ENCODE measurements around the gene HMGCL. TPM values are rescaled to one million over a fixed set of nuclear protein-coding genes. Genes with fewer than 3 reads are reported as not detected.
A peak's percentile ranks its signal among the peaks of the same experiment; 100 is the strongest.

Gene HMGCL
- total and polyA plus RNA-seq, 2 donors (not counting 1 experiment from before 2014, with no cell fraction given) = 41.3 to 74.6 TPM

DNA sequence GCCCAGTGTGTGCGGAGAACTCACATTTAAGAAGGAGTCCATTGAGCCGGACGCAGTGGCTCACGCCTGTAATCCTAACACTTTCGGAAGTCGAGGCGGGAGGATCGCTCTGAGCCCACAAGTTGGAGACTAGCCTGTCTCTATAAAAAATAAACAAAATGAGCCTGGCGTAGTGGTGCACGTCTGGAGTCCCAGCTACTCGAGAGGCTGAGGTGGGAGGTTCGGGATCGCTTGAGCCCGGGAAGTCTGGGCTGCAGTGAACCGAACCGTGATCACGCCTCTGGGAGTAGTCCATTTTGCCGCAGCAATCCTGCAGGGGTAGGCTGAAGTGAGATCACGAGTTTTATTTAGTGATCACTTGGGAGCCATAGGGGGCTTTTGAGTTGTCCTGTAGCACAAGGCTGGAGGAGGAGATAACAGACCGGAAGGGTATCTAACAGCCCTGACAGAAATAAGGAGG is 43.4 kb upstream of the HMGCL start:
- Histone ChIP-seq H3K4me2 (ENCODE audit: extremely low read depth, insufficient read depth, low read length) (peak overlapping the region; percentile 96), H3K4me3 (replicated peaks in 1 of 4; ENCODE audit: control extremely low read depth in 1 of 4, insufficient read depth in 1 of 4, low read depth in 3 of 4, low read length in 4 of 4) (peak overlapping the region; percentile 59 to 71 (median 66)), H2AFZ (ENCODE audit: low read length) (peak overlapping the region; percentile 93), H3K9ac (ENCODE audit: insufficient read depth, low read length) (peak overlapping the region; percentile 31), H4K20me1 (ENCODE audit: control insufficient read depth, extremely low read depth, insufficient read depth, low read length) (no peaks in the 10 kb centered on the region), H3K36me3 (ENCODE audit: control insufficient read depth, insufficient read depth, low read length) (no peaks in the 10 kb centered on the region), H3K79me2 (ENCODE audit: control insufficient read depth, insufficient read depth, low read length) (no peaks in the 10 kb centered on the region), H3K4me1 (ENCODE audit: control insufficient read depth, extremely low read depth, insufficient read depth, low read length) (no peaks in the 10 kb centered on the region), H3K9me3 (ENCODE audit: control insufficient read depth, insufficient read depth, low read depth, low read length) (no peaks in the 10 kb centered on the region), H3K27me3 (ENCODE audit: control insufficient read depth, insufficient read depth, low read length) (peaks cover 11% of the 10 kb centered on the region), H3K27ac (ENCODE audit: insufficient read depth, low read length) (no peak overlapping the region)
- no peak for DNase-seq (ENCODE audit: low read depth in 2 of 2)
- TF ChIP-seq, protein P1, sequence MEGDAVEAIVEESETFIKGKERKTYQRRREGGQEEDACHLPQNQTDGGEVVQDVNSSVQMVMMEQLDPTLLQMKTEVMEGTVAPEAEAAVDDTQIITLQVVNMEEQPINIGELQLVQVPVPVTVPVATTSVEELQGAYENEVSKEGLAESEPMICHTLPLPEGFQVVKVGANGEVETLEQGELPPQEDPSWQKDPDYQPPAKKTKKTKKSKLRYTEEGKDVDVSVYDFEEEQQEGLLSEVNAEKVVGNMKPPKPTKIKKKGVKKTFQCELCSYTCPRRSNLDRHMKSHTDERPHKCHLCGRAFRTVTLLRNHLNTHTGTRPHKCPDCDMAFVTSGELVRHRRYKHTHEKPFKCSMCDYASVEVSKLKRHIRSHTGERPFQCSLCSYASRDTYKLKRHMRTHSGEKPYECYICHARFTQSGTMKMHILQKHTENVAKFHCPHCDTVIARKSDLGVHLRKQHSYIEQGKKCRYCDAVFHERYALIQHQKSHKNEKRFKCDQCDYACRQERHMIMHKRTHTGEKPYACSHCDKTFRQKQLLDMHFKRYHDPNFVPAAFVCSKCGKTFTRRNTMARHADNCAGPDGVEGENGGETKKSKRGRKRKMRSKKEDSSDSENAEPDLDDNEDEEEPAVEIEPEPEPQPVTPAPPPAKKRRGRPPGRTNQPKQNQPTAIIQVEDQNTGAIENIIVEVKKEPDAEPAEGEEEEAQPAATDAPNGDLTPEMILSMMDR (conservative IDR thresholded peaks at IDR 0.05 in 1 of 2, IDR thresholded peaks at IDR 0.05 in 1 of 2; ENCODE audit: low read depth in 1 of 2, low read length in 2 of 2) = no peak
- TF ChIP-seq EZH2 (IDR thresholded peaks at IDR 0.05; ENCODE audit: low read length, missing control alignments) = no peak

GRCh38 chr1:23867895-23868556 is 42.8 kb upstream of the HMGCL start, which contains the start of gene FUCA1:
Gene FUCA1 (minus strand): TSS chr1:23868290. CDS start chr1:23868286, 4 bp downstream.
- peak within 1 kb of the TSS; percentile 59 to 71 (median 66) for H3K4me3 ChIP-seq (replicated peaks in 1 of 4; ENCODE audit: control extremely low read depth in 1 of 4, insufficient read depth in 1 of 4, low read depth in 3 of 4, low read length in 4 of 4)
- no peaks in the 10 kb centered on the region for H4K20me1 ChIP-seq (ENCODE audit: control insufficient read depth, extremely low read depth, insufficient read depth, low read length)
- DNase-seq (ENCODE audit: low read depth in 2 of 2) = peak; percentile 80 to 83
- H3K4me1 ChIP-seq (ENCODE audit: control insufficient read depth, extremely low read depth, insufficient read depth, low read length) = no peaks in the 10 kb centered on the region
- H3K27ac ChIP-seq (ENCODE audit: insufficient read depth, low read length) = no peak within 1 kb of the TSS
- no peaks in the 10 kb centered on the region for H3K79me2 ChIP-seq (ENCODE audit: control insufficient read depth, insufficient read depth, low read length)
- peaks cover 11% of the 10 kb centered on the region for H3K27me3 ChIP-seq (ENCODE audit: control insufficient read depth, insufficient read depth, low read length)
- peak within 1 kb of the TSS; percentile 31 for H3K9ac ChIP-seq (ENCODE audit: insufficient read depth, low read length)
- no peaks in the 10 kb centered on the region for H3K9me3 ChIP-seq (ENCODE audit: control insufficient read depth, insufficient read depth, low read depth, low read length)
- peak within 1 kb of the TSS; percentile 96 for H3K4me2 ChIP-seq (ENCODE audit: extremely low read depth, insufficient read depth, low read length)
- H2AFZ ChIP-seq (ENCODE audit: low read length) = peak within 1 kb of the TSS; percentile 93
- peak; percentile 50 for TF ChIP-seq EZH2 (IDR thresholded peaks at IDR 0.05; ENCODE audit: low read length, missing control alignments)
- TF ChIP-seq, protein P1 (conservative IDR thresholded peaks at IDR 0.05 in 1 of 2, IDR thresholded peaks at IDR 0.05 in 1 of 2; ENCODE audit: low read depth in 1 of 2, low read length in 2 of 2) = peak; percentile 90 to 93
- no peaks in the 10 kb centered on the region for H3K36me3 ChIP-seq (ENCODE audit: control insufficient read depth, insufficient read depth, low read length)

- no peak for DNase-seq (ENCODE audit: low read depth in 2 of 2)
- H3K79me2 ChIP-seq (ENCODE audit: control insufficient read depth, insufficient read depth, low read length) = no peaks in the 10 kb centered on the region
- H3K9me3 ChIP-seq (ENCODE audit: control insufficient read depth, insufficient read depth, low read depth, low read length) = no peaks in the 10 kb centered on the region
- H3K4me3 ChIP-seq (replicated peaks in 1 of 4; ENCODE audit: control extremely low read depth in 1 of 4, insufficient read depth in 1 of 4, low read depth in 3 of 4, low read length in 4 of 4) = peak overlapping the region; percentile 59 to 71 (median 66)
- H3K36me3 ChIP-seq (ENCODE audit: control insufficient read depth, insufficient read depth, low read length) = no peaks in the 10 kb centered on the region
- H3K4me1 ChIP-seq (ENCODE audit: control insufficient read depth, extremely low read depth, insufficient read depth, low read length) = no peaks in the 10 kb centered on the region
- H2AFZ ChIP-seq (ENCODE audit: low read length) = no peak overlapping the region
- H4K20me1 ChIP-seq (ENCODE audit: control insufficient read depth, extremely low read depth, insufficient read depth, low read length) = no peaks in the 10 kb centered on the region
- peak overlapping the region; percentile 96 for H3K4me2 ChIP-seq (ENCODE audit: extremely low read depth, insufficient read depth, low read length)
- no peak overlapping the region for H3K9ac ChIP-seq (ENCODE audit: insufficient read depth, low read length)
- H3K27me3 ChIP-seq (ENCODE audit: control insufficient read depth, insufficient read depth, low read length) = peaks cover 11% of the 10 kb centered on the region
- TF ChIP-seq EZH2 (IDR thresholded peaks at IDR 0.05; ENCODE audit: low read length, missing control alignments) = no peak
- TF ChIP-seq, protein P1 (conservative IDR thresholded peaks at IDR 0.05 in 1 of 2, IDR thresholded peaks at IDR 0.05 in 1 of 2; ENCODE audit: low read depth in 1 of 2, low read length in 2 of 2) = no peak
- H3K27ac ChIP-seq (ENCODE audit: insufficient read depth, low read length) = no peak overlapping the region
Observed at GRCh38 chr1:23867542-23867894, 42.3 kb upstream of the HMGCL start.

All from fibroblast of lung (primary cell).